ENCODE measurements around the gene CDH15.

DNA sequence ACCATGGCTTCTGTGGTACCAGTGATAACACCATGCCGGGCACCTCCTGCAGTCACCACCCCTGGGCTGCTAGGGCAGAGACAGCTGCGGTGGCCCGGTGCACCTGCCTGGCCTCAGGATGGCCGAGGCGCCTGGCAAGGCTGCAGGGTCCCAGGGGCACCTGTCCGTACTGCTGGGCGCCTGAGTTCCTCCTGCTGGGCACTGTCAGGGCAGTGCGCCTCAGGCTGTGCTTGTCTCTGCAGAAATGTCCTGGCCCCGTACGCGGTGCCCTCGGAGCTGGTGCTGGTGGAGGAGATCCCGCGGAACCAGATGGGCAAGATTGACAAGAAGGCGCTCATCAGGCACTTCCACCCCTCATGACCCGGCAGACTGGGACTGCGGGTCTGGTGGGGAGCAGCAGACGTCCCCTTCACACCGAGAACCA lies 17.7 kb upstream of the CDH15 start:
- TF ChIP-seq CTCF (IDR thresholded peaks at IDR 0.05) (no peak), POLR2A (IDR thresholded peaks at IDR 0.05) (no peak), EP300 (IDR thresholded peaks at IDR 0.05) (no peak)

Measured in ovary (tissue), 3 donors.